ENCODE results near the gene JAKMIP1.

DNA sequence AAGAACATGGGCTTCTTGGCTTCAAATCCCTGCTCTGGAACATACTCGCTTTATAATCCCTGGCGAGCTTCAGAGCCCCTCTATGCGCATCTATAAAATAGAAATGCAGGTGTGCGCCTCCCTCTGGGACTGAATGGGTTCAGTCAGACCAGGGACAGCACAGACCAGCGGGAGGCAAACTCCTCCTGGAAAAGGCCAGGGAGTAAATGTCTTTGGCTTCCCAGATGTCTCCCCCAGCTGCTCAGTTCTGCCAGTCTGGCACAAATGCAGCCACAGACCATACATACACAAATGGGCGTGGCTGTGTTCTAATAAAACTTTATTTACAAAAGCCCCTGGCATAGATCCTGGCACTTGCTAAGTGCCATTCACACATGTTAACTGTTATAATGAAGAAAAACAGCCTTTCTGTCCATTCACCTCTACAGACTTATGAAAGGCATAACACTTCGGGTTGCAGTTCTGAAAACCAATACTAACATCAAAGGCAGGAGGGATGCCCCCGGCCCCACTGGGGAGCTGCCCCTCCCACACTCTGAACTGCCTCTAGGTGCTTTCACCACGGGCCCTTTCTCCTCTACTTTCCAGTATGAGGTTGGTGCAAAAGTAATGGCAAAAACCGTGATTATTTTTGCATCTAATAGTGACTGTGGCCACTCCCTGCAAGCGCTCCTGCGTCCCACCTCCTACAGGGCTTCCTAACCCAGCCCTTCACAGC is 4.6 kb downstream of the JAKMIP1 start:
- TF ChIP-seq POLR2A (IDR thresholded peaks at IDR 0.05) = no peak
- TF ChIP-seq, protein P1, sequence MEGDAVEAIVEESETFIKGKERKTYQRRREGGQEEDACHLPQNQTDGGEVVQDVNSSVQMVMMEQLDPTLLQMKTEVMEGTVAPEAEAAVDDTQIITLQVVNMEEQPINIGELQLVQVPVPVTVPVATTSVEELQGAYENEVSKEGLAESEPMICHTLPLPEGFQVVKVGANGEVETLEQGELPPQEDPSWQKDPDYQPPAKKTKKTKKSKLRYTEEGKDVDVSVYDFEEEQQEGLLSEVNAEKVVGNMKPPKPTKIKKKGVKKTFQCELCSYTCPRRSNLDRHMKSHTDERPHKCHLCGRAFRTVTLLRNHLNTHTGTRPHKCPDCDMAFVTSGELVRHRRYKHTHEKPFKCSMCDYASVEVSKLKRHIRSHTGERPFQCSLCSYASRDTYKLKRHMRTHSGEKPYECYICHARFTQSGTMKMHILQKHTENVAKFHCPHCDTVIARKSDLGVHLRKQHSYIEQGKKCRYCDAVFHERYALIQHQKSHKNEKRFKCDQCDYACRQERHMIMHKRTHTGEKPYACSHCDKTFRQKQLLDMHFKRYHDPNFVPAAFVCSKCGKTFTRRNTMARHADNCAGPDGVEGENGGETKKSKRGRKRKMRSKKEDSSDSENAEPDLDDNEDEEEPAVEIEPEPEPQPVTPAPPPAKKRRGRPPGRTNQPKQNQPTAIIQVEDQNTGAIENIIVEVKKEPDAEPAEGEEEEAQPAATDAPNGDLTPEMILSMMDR (IDR thresholded peaks at IDR 0.05) = no peak
